ENCODE data around the gene DPEP2. TPM values are rescaled to one million over a fixed set of nuclear protein-coding genes. Genes with fewer than 3 reads are reported as not detected.
"Not testable (repeated sequence)": the region's sequence is repeated elsewhere in the genome, so short reads cannot be mapped to it uniquely, and the experiment has no call there.

The DPEP2 gene
- total RNA-seq, 4 donors from 2014 or later, result 0.26 to 0.38 TPM; not detected in 2

DNA sequence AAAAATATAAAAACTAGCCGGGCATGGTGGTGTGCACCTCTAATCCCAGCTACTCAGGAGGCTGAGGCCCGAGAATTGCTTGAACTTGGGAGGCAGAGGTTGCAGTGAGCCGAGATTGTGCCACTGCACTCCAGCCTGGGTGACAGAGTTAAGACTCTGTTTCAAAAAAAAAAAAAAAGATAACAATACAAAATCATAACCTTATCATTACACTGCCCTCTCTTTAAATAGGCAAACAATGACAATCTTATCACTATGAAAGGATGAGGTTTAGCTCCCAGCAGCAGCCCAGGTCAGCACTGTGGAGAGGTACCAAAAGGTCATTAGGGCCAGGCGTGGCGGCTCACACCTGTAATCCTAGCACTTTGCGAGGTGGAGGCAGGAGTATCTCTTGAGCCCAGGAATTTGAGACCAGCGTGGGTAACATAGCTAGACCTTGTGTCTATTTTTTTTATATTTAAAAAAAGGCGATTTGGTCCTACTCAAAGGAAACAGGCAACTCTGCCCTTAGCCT is 19.9 kb upstream of the DPEP2 start:
- in situ Hi-C loops (cut with MboI; ENCODE audit: low sequenced_read_pairs in 4 of 4), result no loop called here
- peaks cover 25 to 27% of the 10 kb centered on the region in 2 donors for H3K4me1 ChIP-seq
- intact Hi-C loops (cut with DNase I; ENCODE audit: low total_unique reads), result no loop called here
- no peak overlapping the region for H3K27ac ChIP-seq
- no peak for TF ChIP-seq POLR2A (IDR thresholded peaks at IDR 0.05)
- TF ChIP-seq, protein P1, sequence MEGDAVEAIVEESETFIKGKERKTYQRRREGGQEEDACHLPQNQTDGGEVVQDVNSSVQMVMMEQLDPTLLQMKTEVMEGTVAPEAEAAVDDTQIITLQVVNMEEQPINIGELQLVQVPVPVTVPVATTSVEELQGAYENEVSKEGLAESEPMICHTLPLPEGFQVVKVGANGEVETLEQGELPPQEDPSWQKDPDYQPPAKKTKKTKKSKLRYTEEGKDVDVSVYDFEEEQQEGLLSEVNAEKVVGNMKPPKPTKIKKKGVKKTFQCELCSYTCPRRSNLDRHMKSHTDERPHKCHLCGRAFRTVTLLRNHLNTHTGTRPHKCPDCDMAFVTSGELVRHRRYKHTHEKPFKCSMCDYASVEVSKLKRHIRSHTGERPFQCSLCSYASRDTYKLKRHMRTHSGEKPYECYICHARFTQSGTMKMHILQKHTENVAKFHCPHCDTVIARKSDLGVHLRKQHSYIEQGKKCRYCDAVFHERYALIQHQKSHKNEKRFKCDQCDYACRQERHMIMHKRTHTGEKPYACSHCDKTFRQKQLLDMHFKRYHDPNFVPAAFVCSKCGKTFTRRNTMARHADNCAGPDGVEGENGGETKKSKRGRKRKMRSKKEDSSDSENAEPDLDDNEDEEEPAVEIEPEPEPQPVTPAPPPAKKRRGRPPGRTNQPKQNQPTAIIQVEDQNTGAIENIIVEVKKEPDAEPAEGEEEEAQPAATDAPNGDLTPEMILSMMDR (IDR thresholded peaks at IDR 0.05 in 4 of 5, conservative IDR thresholded peaks at IDR 0.05 in 1 of 5), result no peak
- H3K27me3 ChIP-seq, result no peaks in the 10 kb centered on the region
- H3K36me3 ChIP-seq, result peaks cover 0 to 5% of the 10 kb centered on the region in 2 donors
- no peak for ATAC-seq
- H3K9me3 ChIP-seq, result no peaks in the 10 kb centered on the region
- no peak for DNase-seq
- H3K4me3 ChIP-seq, result no peak overlapping the region

DNA sequence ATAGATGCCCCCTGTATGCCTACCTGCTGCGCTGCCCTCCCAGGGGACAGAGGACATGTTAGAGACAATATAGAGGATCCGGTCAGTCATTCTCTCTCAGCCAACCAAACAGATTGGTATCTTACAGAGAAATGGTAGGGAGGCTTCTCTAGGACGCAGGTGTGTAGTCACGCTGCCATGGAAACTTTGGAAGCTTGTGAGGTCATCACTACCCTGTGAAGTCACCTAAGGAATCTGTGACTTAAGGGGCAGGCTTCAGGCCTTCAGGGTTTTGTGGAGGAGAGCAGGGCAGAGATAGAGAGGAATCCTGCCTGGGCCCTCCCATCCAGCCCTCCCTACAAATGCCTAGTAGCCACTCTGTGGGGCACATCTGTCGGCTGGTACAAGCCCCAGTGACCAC is 16.4 kb upstream of the DPEP2 start, which contains the start of gene DPEP2NB:
Gene DPEP2NB, minus strand, starts transcription at position 231 of the 400 bp plus-strand sequence. Its CDS starts 141 bp downstream, at position 90.
- H3K4me3 ChIP-seq, result no peak within 1 kb of the TSS
- no peak within 1 kb of the TSS for H3K27ac ChIP-seq
- no peaks in the 10 kb centered on the region for H3K27me3 ChIP-seq
- no peaks in the 10 kb centered on the region for H3K36me3 ChIP-seq
- intact Hi-C loops (cut with DNase I; ENCODE audit: low total_unique reads) (no loop called here), in situ Hi-C loops (cut with MboI; ENCODE audit: low sequenced_read_pairs in 4 of 4) (no loop called here)
- TF ChIP-seq POLR2A (IDR thresholded peaks at IDR 0.05), result no peak
- TF ChIP-seq, protein P1 (IDR thresholded peaks at IDR 0.05 in 4 of 5, conservative IDR thresholded peaks at IDR 0.05 in 1 of 5), result no peak
- H3K9me3 ChIP-seq, result no peaks in the 10 kb centered on the region
- no peak for ATAC-seq
- no peak for DNase-seq
- no peaks in the 10 kb centered on the region for H3K4me1 ChIP-seq

DNA sequence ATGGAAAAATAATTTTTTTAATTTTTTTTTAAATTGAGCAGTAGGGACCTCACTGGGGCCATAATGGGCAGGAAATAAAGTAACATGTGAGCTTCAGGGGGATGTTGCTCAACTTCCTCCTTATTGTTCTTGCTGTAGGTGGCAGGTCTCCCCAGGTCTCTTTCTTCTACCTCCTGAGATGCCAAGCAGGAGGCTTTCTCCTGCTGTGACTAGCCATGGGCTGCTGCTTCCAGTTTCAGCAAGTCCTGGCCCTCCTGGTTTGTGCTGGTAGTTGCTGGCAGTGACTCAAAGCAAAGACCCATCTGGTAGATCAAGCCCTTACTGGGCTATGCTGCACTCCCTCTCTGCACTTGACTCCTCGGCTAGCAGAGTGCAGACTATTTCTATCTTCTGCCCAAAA is 14.2 kb upstream of the DPEP2 start:
- H3K9me3 ChIP-seq, result no peaks in the 10 kb centered on the region
- H3K27ac ChIP-seq, result no peak overlapping the region
- H3K27me3 ChIP-seq, result no peaks in the 10 kb centered on the region
- intact Hi-C loops (cut with DNase I; ENCODE audit: low total_unique reads), result no loop called here
- H3K36me3 ChIP-seq, result no peaks in the 10 kb centered on the region
- in situ Hi-C loops (cut with MboI; ENCODE audit: low sequenced_read_pairs in 4 of 4), result no loop called here
- no peak for ATAC-seq
- TF ChIP-seq POLR2A (IDR thresholded peaks at IDR 0.05), result no peak
- TF ChIP-seq, protein P1 (IDR thresholded peaks at IDR 0.05 in 4 of 5, conservative IDR thresholded peaks at IDR 0.05 in 1 of 5), result no peak
- H3K4me1 ChIP-seq, result no peaks in the 10 kb centered on the region
- H3K4me3 ChIP-seq, result no peak overlapping the region
- DNase-seq, result no peak

DNA sequence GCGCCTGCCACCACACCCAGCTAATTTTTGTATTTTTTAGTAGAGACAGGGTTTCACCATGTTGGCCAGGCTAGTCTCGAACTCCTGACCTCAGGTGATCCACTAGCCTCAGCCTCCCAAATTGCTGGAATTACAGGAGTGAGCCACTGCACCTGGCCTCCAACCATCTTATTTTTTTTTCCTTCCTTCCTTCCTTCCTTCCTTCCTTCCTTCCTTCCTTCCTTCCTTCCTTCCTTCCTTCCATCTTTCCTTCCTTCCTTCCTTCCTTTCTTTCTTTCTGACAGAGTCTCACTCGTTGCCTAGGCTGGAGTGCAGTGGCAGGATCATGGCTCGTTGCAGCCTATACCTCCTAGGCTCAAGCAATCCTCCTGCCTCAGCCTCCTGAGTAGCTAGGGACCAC is 10.6 kb upstream of the DPEP2 start:
- in situ Hi-C loops (cut with MboI; ENCODE audit: low sequenced_read_pairs in 4 of 4); H3K4me3 ChIP-seq; H3K36me3 ChIP-seq; ATAC-seq; H3K4me1 ChIP-seq; DNase-seq; H3K27ac ChIP-seq; H3K9me3 ChIP-seq; intact Hi-C loops (cut with DNase I; ENCODE audit: low total_unique reads); H3K27me3 ChIP-seq: not testable (repeated sequence)

DNA sequence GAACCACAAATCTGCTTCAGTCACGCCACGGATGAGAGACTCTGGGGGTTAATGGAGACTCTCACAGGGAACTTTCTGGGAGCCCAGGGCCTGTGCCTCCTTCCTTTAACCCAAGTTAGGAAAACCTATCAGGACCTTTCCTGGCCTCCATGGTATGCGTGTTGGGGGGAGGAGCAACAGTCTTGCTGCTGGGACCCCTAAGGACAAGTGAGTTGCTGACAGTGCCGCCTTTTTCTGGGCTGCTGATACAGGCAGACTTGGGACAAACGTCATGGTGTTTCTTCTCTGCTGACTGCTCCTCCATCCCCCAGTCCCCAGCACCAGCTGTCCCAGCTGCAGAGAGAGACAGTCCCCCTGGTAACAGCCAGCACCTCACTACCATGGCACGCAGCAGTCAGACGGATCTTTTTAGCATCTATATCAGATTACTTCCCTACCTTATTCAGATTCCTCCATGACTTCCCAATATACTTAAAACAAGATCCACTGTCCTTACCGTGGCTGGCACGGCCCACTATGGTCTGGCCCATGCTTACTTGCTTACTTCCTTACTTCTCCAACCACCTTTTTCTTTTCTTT is 10.0 kb upstream of the DPEP2 start:
- no peak for ATAC-seq
- in situ Hi-C loops (cut with MboI; ENCODE audit: low sequenced_read_pairs in 4 of 4), result no loop called here

More for the DNA sequence above, 10.0 kb upstream of the DPEP2 start:
- TF ChIP-seq, protein P1 (IDR thresholded peaks at IDR 0.05 in 4 of 5, conservative IDR thresholded peaks at IDR 0.05 in 1 of 5), result no peak
- TF ChIP-seq POLR2A (IDR thresholded peaks at IDR 0.05), result no peak
- H3K27me3 ChIP-seq, result no peaks in the 10 kb centered on the region
- DNase-seq, result no peak
- H3K4me3 ChIP-seq, result no peak overlapping the region
- no peaks in the 10 kb centered on the region for H3K9me3 ChIP-seq
- H3K27ac ChIP-seq, result no peak overlapping the region
- intact Hi-C loops (cut with DNase I; ENCODE audit: low total_unique reads), result no loop called here
- H3K4me1 ChIP-seq, result no peaks in the 10 kb centered on the region
- no peaks in the 10 kb centered on the region for H3K36me3 ChIP-seq
